ENCODE results near the gene KLHDC9. TPM values are rescaled to one million over a fixed set of nuclear protein-coding genes. Genes with fewer than 3 reads are reported as not detected.

Gene KLHDC9
- total and polyA plus RNA-seq, 9 of the 15 experiments (the other 6 are each of a cell fraction or from before 2014, with no cell fraction given) = not detected

DNA sequence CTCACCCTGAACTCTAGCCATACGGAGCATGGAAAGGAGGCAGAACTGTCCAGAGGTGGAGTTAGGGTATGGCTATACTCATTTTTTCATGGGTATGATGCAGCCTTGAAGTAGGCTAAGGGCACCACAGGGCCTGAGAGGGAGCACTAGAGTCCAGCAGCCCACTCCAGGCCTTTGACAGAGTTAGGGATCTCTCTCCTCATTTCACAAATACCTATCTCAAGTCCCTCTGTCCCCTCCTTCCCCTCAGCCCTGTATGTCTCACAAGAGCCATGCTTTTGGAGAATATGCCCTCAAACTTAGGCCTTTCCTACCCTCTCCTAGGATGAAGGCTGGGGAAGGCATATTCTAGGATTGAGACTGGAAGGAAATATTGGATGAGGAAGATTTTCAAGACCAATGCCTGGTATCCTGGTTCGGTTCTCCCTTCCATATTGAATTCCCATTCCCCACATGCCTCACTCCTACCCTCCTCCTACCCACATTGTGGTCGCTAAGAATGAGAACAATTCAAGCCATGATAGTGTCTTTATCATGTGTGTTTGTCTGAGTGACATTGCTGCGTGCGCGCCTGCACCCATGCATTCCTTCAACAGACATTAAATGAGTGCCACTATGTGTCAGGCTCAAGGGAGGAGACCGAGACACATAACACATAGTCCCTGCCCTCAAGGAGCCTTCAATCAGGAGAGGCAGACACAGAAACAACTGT lies 6.2 kb upstream of the KLHDC9 start:
- Histone ChIP-seq H3K79me2 (ENCODE audit: control insufficient read depth, insufficient read depth, low read length) (no peaks in the 10 kb centered on the region), H2AFZ (ENCODE audit: low read depth, low read length) (no peak overlapping the region), H3K4me3 (no peak overlapping the region), H3K27ac (ENCODE audit: extremely low read depth, low read depth, low read length) (no peak overlapping the region), H3K9me1 (ENCODE audit: control insufficient read depth, insufficient read depth, low read length) (no peaks in the 10 kb centered on the region), H4K20me1 (replicated peaks; ENCODE audit: control insufficient read depth, insufficient read depth, low read length) (no peaks in the 10 kb centered on the region), H3K4me1 (replicated peaks in 1 of 2; ENCODE audit: control insufficient read depth in 2 of 2, insufficient read depth in 2 of 2, low read length in 2 of 2) (peaks cover 0 to 5% of the 10 kb centered on the region in 2 experiments; a peak in 2 of 5 replicates), H3K9ac (ENCODE audit: insufficient read depth in 1 of 2, low read depth in 2 of 2, low read length in 2 of 2) (no peak overlapping the region), H3K36me3 (ENCODE audit: control insufficient read depth, insufficient read depth, low read length) (no peaks in the 10 kb centered on the region), H3K27me3 (ENCODE audit: control insufficient read depth in 2 of 2, insufficient read depth in 2 of 2, low read length in 2 of 2) (no peaks in the 10 kb centered on the region), H3K4me2 (ENCODE audit: insufficient read depth, low read length) (no peak overlapping the region), H3K9me3 (replicated peaks; ENCODE audit: control insufficient read depth, insufficient read depth, low read depth, low read length) (0 out of 2 replicates have a peak, but pooled peaks cover 3% of the 10 kb centered on the region)
- ChIA-PET CTCF (ENCODE audit: low intra/inter-chr PET ratio) (no interaction called here), POLR2A (no interaction called here)
- intact Hi-C loops (cut with micrococcal nuclease) (no loop called here), in situ Hi-C loops (cut with MboI) (loop anchor here (10.0 to 25.0 kb wide), 2 partner anchors 97 to 255 kb away; no protein-coding TSS in a partner anchor)
- no TSS peak for BruUV-seq (replicated peaks)
- DNase-seq (ENCODE audit: extremely low read depth in 1 of 4, low spot score in 3 of 4) = no peak
- 45% methylated on average over 7 of the region's 7 CpGs for WGBS (ENCODE audit: insufficient coverage, low coverage, missing lambda C conversion rate)
- no peak for FAIRE-seq
- no peak for ATAC-seq
- TF ChIP-seq CEBPZ (IDR thresholded peaks at IDR 0.05; ENCODE audit: borderline replicate concordance, low read depth, low read length) (no peak), RBM17 (IDR thresholded peaks at IDR 0.05; ENCODE audit: borderline replicate concordance, low read depth, low read length) (no peak), SRSF1 (IDR thresholded peaks at IDR 0.05; ENCODE audit: low read depth, low read length) (no peak), SPI1 (IDR thresholded peaks at IDR 0.05; ENCODE audit: borderline replicate concordance, low read depth, low read length) (no peak), ETV6 (IDR thresholded peaks at IDR 0.05; ENCODE audit: borderline replicate concordance in 1 of 2, low read depth in 2 of 2, low read length in 1 of 2) (no peak), ETV6 (CRISPR knock-in tag; IDR thresholded peaks at IDR 0.05; ENCODE audit: borderline replicate concordance) (no peak), SMARCB1 (IDR thresholded peaks at IDR 0.05; ENCODE audit: insufficient read length, low read depth) (no peak), ZNF121 (CRISPR knock-in tag; conservative IDR thresholded peaks at IDR 0.05) (no peak), HNRNPH1 (optimal IDR thresholded peaks at IDR 0.05; ENCODE audit: low read depth, low read length) (no peak), ZNF551 (CRISPR knock-in tag; IDR thresholded peaks at IDR 0.05) (no peak)
- TF ChIP-seq, protein P1, sequence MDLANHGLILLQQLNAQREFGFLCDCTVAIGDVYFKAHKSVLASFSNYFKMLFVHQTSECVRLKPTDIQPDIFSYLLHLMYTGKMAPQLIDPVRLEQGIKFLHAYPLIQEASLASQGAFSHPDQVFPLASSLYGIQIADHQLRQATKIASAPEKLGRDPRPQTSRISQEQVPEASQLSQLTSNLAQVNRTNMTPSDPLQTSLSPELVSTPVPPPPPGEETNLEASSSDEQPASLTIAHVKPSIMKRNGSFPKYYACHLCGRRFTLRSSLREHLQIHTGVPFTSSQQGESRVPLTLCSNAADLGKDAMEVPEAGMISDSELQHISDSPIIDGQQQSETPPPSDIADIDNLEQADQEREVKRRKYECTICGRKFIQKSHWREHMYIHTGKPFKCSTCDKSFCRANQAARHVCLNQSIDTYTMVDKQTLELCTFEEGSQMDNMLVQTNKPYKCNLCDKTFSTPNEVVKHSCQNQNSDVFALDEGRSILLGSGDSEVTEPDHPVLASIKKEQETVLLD (IDR thresholded peaks at IDR 0.05) = no peak
- TF ChIP-seq, protein P2, sequence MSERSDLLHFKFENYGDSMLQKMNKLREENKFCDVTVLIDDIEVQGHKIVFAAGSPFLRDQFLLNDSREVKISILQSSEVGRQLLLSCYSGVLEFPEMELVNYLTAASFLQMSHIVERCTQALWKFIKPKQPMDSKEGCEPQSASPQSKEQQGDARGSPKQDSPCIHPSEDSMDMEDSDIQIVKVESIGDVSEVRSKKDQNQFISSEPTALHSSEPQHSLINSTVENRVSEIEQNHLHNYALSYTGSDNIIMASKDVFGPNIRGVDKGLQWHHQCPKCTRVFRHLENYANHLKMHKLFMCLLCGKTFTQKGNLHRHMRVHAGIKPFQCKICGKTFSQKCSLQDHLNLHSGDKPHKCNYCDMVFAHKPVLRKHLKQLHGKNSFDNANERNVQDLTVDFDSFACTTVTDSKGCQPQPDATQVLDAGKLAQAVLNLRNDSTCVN (CRISPR knock-in tag; IDR thresholded peaks at IDR 0.05) = no peak
- TF ChIP-seq, protein P3, sequence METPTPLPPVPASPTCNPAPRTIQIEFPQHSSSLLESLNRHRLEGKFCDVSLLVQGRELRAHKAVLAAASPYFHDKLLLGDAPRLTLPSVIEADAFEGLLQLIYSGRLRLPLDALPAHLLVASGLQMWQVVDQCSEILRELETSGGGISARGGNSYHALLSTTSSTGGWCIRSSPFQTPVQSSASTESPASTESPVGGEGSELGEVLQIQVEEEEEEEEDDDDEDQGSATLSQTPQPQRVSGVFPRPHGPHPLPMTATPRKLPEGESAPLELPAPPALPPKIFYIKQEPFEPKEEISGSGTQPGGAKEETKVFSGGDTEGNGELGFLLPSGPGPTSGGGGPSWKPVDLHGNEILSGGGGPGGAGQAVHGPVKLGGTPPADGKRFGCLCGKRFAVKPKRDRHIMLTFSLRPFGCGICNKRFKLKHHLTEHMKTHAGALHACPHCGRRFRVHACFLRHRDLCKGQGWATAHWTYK (CRISPR knock-in tag; IDR thresholded peaks at IDR 0.05) = no peak

Measured in K562 (cell line).